HepG2 (cell line): ENCODE measurements around the gene GPSM1. TPM values are rescaled to one million over a fixed set of nuclear protein-coding genes. Genes with fewer than 3 reads are reported as not detected.

ENCODE experiments used
- ARHGAP35 ChIP-seq: sonication (generic); formaldehyde crosslinking; IDR thresholded peaks from 2 replicates; pipeline ENCODE4 v1.9.0; 2022; ENCODE audit warnings: mild to moderate bottlenecking, inconsistent platforms, moderate library complexity, missing genetic modification reagents, borderline replicate concordance
- BHLHE40 ChIP-seq: IDR thresholded peaks from 2 replicates; pipeline ENCODE4 v1.6.1; 2011; ENCODE audit warnings: low read length, improper control_type of control experiment
- CHCHD3 ChIP-seq: sonication (generic); formaldehyde crosslinking; IDR thresholded peaks from 2 replicates; pipeline ENCODE4 v1.8.0; 2022; ENCODE audit warnings: mild to moderate bottlenecking, missing genetic modification reagents, moderate library complexity
- DNMT3B ChIP-seq: conservative IDR thresholded peaks from 2 replicates; pipeline ENCODE4 v1.6.1; 2016; ENCODE audit warnings: missing biosample characterization, control low read depth
- DZIP1 ChIP-seq: sonication (generic); formaldehyde crosslinking; IDR thresholded peaks from 2 replicates; pipeline ENCODE4 v1.5.0; 2020; ENCODE audit warnings: mild to moderate bottlenecking, missing genetic modification reagents
- GRHL1 ChIP-seq: sonication (generic); formaldehyde crosslinking; conservative IDR thresholded peaks from 2 replicates; pipeline ENCODE4 v1.8.0; 2022; ENCODE audit warnings: missing genetic modification reagents
- KLF11 ChIP-seq: IDR thresholded peaks from 2 replicates; pipeline ENCODE4 v1.6.1; 2016; ENCODE audit warnings: missing compliant biosample characterization
- MIER3 ChIP-seq: IDR thresholded peaks from 2 replicates; pipeline ENCODE4 v1.6.1; 2016; ENCODE audit warnings: missing compliant biosample characterization, borderline replicate concordance
- NFKBIZ ChIP-seq: IDR thresholded peaks from 2 replicates; pipeline ENCODE4 v1.6.1; 2018; ENCODE audit warnings: missing genetic modification reagents, missing compliant biosample characterization
- NR2F6 ChIP-seq, 2 experiments: IDR thresholded peaks; 2 replicates each; pipeline ENCODE4 v1.6.1; 2016; ENCODE audit warnings: antibody characterized with exemption in 1 of 2, mild to moderate bottlenecking in 1 of 2
- PHF21A ChIP-seq: sonication (generic); formaldehyde crosslinking; IDR thresholded peaks from 2 replicates; pipeline ENCODE4 v1.5.0; 2020; ENCODE audit warnings: mild to moderate bottlenecking, missing genetic modification reagents
- POLR2G ChIP-seq: fragments of 200-400 bp; formaldehyde crosslinking; IDR thresholded peaks from 2 replicates; pipeline ENCODE4 v1.6.1; 2018; ENCODE audit warnings: mild to moderate bottlenecking, low read depth, low read length, moderate library complexity
- SRSF4 ChIP-seq: fragments of 200-400 bp; formaldehyde crosslinking; IDR thresholded peaks from one replicate; pipeline ENCODE4 v1.6.1; 2018; ENCODE audit warnings: mild to moderate bottlenecking, low read depth, low read length, moderate library complexity; ENCODE audit not compliant: poor library complexity, severe bottlenecking
- TBX3 ChIP-seq: fragments of 450-650 bp; IDR thresholded peaks from 2 replicates; pipeline ENCODE4 v1.6.1; 2017; ENCODE audit warnings: antibody characterized with exemption, mild to moderate bottlenecking, inconsistent platforms, borderline replicate concordance
- ZBTB2 ChIP-seq: sonication (generic); formaldehyde crosslinking; IDR thresholded peaks from 2 replicates; pipeline ENCODE4 v1.8.0; 2022; ENCODE audit warnings: low read depth, missing genetic modification reagents
- ZBTB3 ChIP-seq: sonication (generic); formaldehyde crosslinking; IDR thresholded peaks from 2 replicates; pipeline ENCODE4 v1.4.0; 2020; ENCODE audit warnings: low read depth, mild to moderate bottlenecking, moderate library complexity, missing genetic modification reagents, borderline replicate concordance
- ZC3H13 ChIP-seq: sonication (generic); formaldehyde crosslinking; IDR thresholded peaks from 2 replicates; pipeline ENCODE4 v1.8.1; 2023; ENCODE audit warnings: mild to moderate bottlenecking, missing genetic modification reagents, moderate library complexity
- ZNF17 ChIP-seq: sonication (generic); formaldehyde crosslinking; IDR thresholded peaks from 2 replicates; pipeline ENCODE4 v1.5.0; 2020; ENCODE audit warnings: mild to moderate bottlenecking, missing genetic modification reagents
- ZNF230 ChIP-seq: sonication (generic); formaldehyde crosslinking; IDR thresholded peaks from 2 replicates; pipeline ENCODE4 v1.4.0; 2020; ENCODE audit warnings: mild to moderate bottlenecking, missing genetic modification reagents
- ZNF331 ChIP-seq: sonication (generic); formaldehyde crosslinking; IDR thresholded peaks from 2 replicates; pipeline ENCODE4 v1.4.0; 2020; ENCODE audit warnings: missing genetic modification reagents
- ZNF34 ChIP-seq: sonication (generic); formaldehyde crosslinking; IDR thresholded peaks from 2 replicates; pipeline ENCODE4 v1.4.0; 2020; ENCODE audit warnings: mild to moderate bottlenecking, missing genetic modification reagents, borderline replicate concordance
- ZNF556 ChIP-seq: sonication (generic); formaldehyde crosslinking; IDR thresholded peaks from 2 replicates; pipeline ENCODE4 v1.4.0; 2020; ENCODE audit warnings: mild to moderate bottlenecking, missing genetic modification reagents, borderline replicate concordance
- ZNF737 ChIP-seq: sonication (generic); formaldehyde crosslinking; IDR thresholded peaks from 2 replicates; pipeline ENCODE4 v1.5.0; 2020; ENCODE audit warnings: missing genetic modification reagents, mild to moderate bottlenecking, borderline replicate concordance
- ZNF777 ChIP-seq: sonication (generic); formaldehyde crosslinking; IDR thresholded peaks from 2 replicates; pipeline ENCODE4 v1.4.0; 2020; ENCODE audit warnings: missing genetic modification reagents
- polyA plus RNA-seq, 8 experiments: library from polyadenylated mRNA; depleted of rRNA in 3 of 8; stranded (reverse) in 7 of 8; unstranded in 1 of 8; fragments of >200 nt; fragmentation: Illumina TruSeq in 4 of 8; extraction: Trizol in 4 of 8; gene quantifications; 2 replicates each; pipeline versions ENCODE4 v1.2.1 to v1.2.3, GENCODE V29; 2011 to 2016; ENCODE audit warnings: low read depth in 4 of 8, missing spikeins in 1 of 8, mixed read lengths in 1 of 8; ENCODE audit not compliant: insufficient read depth in 1 of 8
- total RNA-seq, 5 experiments: library from RNA; depleted of rRNA; stranded (reverse); fragments of >200 nt; fragmentation: Illumina TruSeq; extraction: Trizol; gene quantifications; 2 replicates each; pipeline ENCODE4 v1.2.3, GENCODE V29; 2016; ENCODE audit warnings: low read depth in 1 of 5

GPSM1 gene
- total and polyA plus RNA-seq, 2 of the 13 experiments (the other 11 are each of a cell fraction or from before 2014, with no cell fraction given) = 1.0 to 2.4 TPM

GRCh38 chr9:136363949-136364748, 36.8 kb downstream of the GPSM1 start (continued):
- TF ChIP-seq NFKBIZ (CRISPR knock-in tag) = no peak
- no peak; the same call in none of the 2 replicates for TF ChIP-seq ZC3H13
- TF ChIP-seq ZBTB3 = no peak
- no peak for TF ChIP-seq NR2F6 (IDR thresholded peaks at IDR 0.05)
- no peak for TF ChIP-seq NR2F6 (CRISPR knock-in tag; IDR thresholded peaks at IDR 0.05)
- TF ChIP-seq POLR2G = peak; percentile 34; the same call in 1 of the 2 replicates
- TF ChIP-seq ZBTB2 (CRISPR knock-in tag) = peak; percentile 16; the same call in 1 of the 2 replicates
- no peak for TF ChIP-seq DNMT3B (CRISPR knock-in tag)
- 0 out of 2 replicates have a peak, but pooled peaks have one; percentile 4 for TF ChIP-seq MIER3 (CRISPR knock-in tag)
- 0 out of 2 replicates have a peak, but pooled peaks have one; percentile 14 for TF ChIP-seq ZNF230 (CRISPR knock-in tag)
- TF ChIP-seq PHF21A = peak; percentile 6; the same call in 1 of the 2 replicates
- 0 out of 2 replicates have a peak, but pooled peaks have one; percentile 4 for TF ChIP-seq TBX3
- 0 out of 2 replicates have a peak, but pooled peaks have one; percentile 48 for TF ChIP-seq ZNF556 (CRISPR knock-in tag)
- no peak; the same call in 1 of the 2 replicates for TF ChIP-seq DZIP1 (CRISPR knock-in tag)
- TF ChIP-seq ZNF331 = 0 out of 2 replicates have a peak, but pooled peaks have one; percentile 0
- no peak for TF ChIP-seq ZNF737
- TF ChIP-seq ZNF17 (CRISPR knock-in tag) = no peak
- 0 out of 2 replicates have a peak, but pooled peaks have one; percentile 14 for TF ChIP-seq ARHGAP35 (CRISPR knock-in tag)
- TF ChIP-seq SRSF4 = no peak
- TF ChIP-seq GRHL1 (CRISPR knock-in tag) = no peak
- no peak for TF ChIP-seq BHLHE40
- TF ChIP-seq ZNF777 (CRISPR knock-in tag) = peak; percentile 0; the same call in 1 of the 2 replicates
- peak; percentile 84; the same call in 1 of the 2 replicates for TF ChIP-seq CHCHD3 (CRISPR knock-in tag)
- TF ChIP-seq KLF11 (CRISPR knock-in tag) = no peak
- 0 out of 2 replicates have a peak, but pooled peaks have one; percentile 31 for TF ChIP-seq ZNF34
